EL (cell line): ENCODE measurements around the gene SPAG6.
A peak's percentile ranks its signal among the peaks of the same experiment; 100 is the strongest.
"Not testable (repeated sequence)": the region's sequence is repeated elsewhere in the genome, so short reads cannot be mapped to it uniquely, and the experiment has no call there.

Source experiments
- DNase-seq: peaks from one replicate; pipeline ENCODE4 v3.0.0-alpha.2; 2016

SPAG6 gene

GRCh38 chr10:22379059-22379458, 33.8 kb downstream of the SPAG6 start:
- DNase-seq, result no peak

- no peak for DNase-seq
Measured at GRCh38 chr10:22381262-22381661, 36.0 kb downstream of the SPAG6 start.

- DNase-seq, result no peak
Measured at GRCh38 chr10:22386503-22386902, 41.2 kb downstream of the SPAG6 start.

- no peak for DNase-seq
Measured at GRCh38 chr10:22389856-22390589, 44.7 kb downstream of the SPAG6 start.

GRCh38 chr10:22391600-22391999, 46.3 kb downstream of the SPAG6 start:
- no peak for DNase-seq

GRCh38 chr10:22396195-22396594, 50.9 kb downstream of the SPAG6 start:
- DNase-seq, result not testable (repeated sequence)

GRCh38 chr10:22406916-22407315, 61.6 kb downstream of the SPAG6 start:
- DNase-seq, result not testable (repeated sequence)

GRCh38 chr10:22410394-22410793, 65.1 kb downstream of the SPAG6 start:
- DNase-seq, result no peak

GRCh38 chr10:22410846-22411245, 65.5 kb downstream of the SPAG6 start:
- no peak for DNase-seq

GRCh38 chr10:22414146-22414545, 68.8 kb downstream of the SPAG6 start:
- no peak for DNase-seq

- DNase-seq, result no peak
Measured at GRCh38 chr10:22415072-22415471, 69.8 kb downstream of the SPAG6 start.

GRCh38 chr10:22417736-22418268, 72.5 kb downstream of the SPAG6 start:
- DNase-seq, result no peak

GRCh38 chr10:22420787-22421517, 75.7 kb downstream of the SPAG6 start:
- DNase-seq, result no peak

GRCh38 chr10:22426653-22427052, 81.4 kb downstream of the SPAG6 start:
- no peak for DNase-seq

GRCh38 chr10:22427101-22427500, 81.8 kb downstream of the SPAG6 start:
- peak; percentile 53 for DNase-seq

- DNase-seq, result peak; percentile 94
Measured at GRCh38 chr10:22427890-22428571, 82.7 kb downstream of the SPAG6 start.

- DNase-seq, result peak; percentile 31
Measured at GRCh38 chr10:22429146-22429545, 83.8 kb downstream of the SPAG6 start.

- DNase-seq, result no peak
Measured at GRCh38 chr10:22429981-22430421, 84.7 kb downstream of the SPAG6 start.

- peak; percentile 93 for DNase-seq
Measured at GRCh38 chr10:22433875-22434274, 88.6 kb downstream of the SPAG6 start.

- DNase-seq, result peak; percentile 21
Measured at GRCh38 chr10:22434521-22434920, 89.2 kb downstream of the SPAG6 start.

GRCh38 chr10:22435650-22436049, 90.4 kb downstream of the SPAG6 start:
- DNase-seq, result no peak

- DNase-seq, result no peak
Measured at GRCh38 chr10:22436526-22436892, 91.2 kb downstream of the SPAG6 start.

GRCh38 chr10:22436893-22437619, 91.8 kb downstream of the SPAG6 start:
- DNase-seq, result peak; percentile 90
